KBM-7 (cell line): ENCODE measurements around the gene OTUB1.
"Not testable (repeated sequence)": the region's sequence is repeated elsewhere in the genome, so short reads cannot be mapped to it uniquely, and the experiment has no call there.

Experiments used
- DNase-seq: peaks from one replicate; pipeline ENCODE4 v3.0.0-alpha.2; 2015
- in situ Hi-C: fragments of 300-500 bp; cut with MboI; formaldehyde crosslinking; loops from 2 replicates; pipeline ENCODE4 v1.14.3; 2020; ENCODE audit warnings: low sequenced_read_pairs, low pct_unique_long_range_greater_than_20kb, mixed read lengths

Gene OTUB1

GRCh38 chr11:63970902-63971301, 15.3 kb upstream of the OTUB1 start:
- no peak for DNase-seq
- in situ Hi-C loops = no loop called here

GRCh38 chr11:63973912-63974258, 12.4 kb upstream of the OTUB1 start:
- DNase-seq, in situ Hi-C loops: not testable (repeated sequence)

DNA sequence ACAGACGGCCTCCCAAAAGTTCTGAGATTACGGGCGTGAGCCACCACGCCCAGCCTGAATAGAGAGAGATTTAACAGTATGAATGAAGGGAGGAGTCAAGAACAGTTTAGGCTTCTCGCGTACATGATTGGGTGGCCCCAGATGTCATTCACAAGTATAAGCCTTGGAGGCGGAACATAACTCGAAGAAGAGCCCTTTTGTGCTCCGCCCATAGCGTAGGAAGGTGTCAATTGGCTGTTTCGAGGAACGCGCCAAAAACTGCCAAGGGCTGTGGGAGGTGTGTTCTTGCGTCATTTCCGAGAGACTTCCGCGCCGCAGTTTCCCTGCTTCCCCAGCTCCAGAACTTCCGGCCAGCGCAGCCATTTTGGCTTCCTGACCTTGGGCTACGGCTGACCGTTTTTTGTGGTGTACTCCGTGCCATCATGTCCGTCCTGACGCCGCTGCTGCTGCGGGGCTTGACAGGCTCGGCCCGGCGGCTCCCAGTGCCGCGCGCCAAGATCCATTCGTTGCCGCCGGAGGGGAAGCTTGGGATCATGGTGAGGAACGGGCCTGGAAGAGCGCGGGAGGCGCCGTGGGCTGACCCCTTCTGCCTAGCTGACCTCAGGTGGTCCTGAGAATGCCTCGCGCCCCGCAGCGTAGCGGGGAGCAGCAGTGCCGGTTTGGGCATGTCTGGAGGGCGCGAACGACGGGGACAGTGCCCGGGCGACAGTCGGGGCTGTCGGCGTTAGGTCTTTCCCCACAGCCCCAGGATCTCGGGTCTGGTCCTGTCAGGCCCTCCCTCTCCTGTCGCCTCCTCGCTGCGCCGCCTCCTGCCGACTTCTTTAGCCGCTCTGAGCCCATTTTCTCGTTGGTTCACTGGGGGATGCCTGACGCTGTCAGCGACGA, 11.7 kb upstream of the OTUB1 start, which contains the start of gene COX8A:
COX8A (plus strand) TSS at position 362 of the 885 bp plus-strand sequence; CDS start at position 423, 61 bp downstream.
- in situ Hi-C loops = no loop called here
- DNase-seq = peak; percentile 100

DNA sequence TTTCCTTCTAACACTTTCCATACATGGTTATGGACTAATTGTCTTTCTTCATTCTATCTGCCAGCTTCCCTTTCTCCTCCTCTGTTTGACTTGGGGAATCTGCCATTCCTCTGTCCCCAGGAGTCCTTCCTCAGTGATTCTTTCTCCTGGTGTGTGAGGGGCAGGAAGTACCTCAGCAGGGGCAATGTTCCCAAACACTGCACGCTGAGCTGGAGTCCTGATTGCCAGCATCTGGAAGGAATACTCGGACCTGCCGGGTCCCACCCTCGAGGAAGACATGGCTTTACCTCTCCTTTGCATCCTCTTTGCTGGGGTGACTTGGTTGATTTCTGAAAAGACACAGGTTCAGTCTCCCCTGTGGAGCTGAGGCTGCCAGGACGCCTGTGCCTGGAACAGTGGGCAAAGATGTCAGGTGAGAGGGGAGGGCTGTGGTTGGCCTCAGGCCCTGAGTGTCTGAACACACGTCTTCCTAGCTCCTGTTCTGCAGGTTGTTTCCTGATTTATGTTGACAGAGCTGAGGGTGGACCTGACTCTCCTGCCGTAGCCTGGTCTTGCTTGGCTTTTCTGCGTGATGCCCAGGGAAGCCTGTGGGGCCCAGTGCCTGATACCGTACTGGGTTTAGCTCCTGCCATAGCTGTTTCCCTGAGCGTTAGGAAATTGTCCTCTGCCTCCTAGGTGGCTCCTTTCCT, 7.5 kb upstream of the OTUB1 start:
- DNase-seq = no peak
- in situ Hi-C loops = no loop called here

DNA sequence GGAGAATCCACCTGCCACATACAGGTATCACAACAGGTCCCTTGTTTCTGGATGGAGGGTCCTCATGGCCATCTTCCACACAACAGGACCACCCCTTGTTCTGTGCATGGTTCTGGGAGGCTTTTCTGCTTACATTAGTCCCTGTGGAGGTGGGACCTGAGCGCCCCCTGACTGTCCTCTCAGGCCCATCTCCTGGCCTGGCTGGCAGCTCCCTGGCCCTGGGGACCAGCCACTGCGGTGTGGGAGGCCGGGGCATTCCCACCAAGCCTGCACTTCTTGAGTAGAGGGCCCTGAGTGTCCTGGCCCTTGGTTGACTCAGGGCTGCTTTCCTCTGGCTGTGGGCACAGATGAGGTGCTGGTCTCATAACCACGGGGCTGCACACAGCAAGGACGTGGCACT, 6.8 kb upstream of the OTUB1 start:
- DNase-seq = no peak
- in situ Hi-C loops = no loop called here

GRCh38 chr11:63985812-63986155, 454 bp upstream of the OTUB1 start:
- DNase-seq = no peak

DNA sequence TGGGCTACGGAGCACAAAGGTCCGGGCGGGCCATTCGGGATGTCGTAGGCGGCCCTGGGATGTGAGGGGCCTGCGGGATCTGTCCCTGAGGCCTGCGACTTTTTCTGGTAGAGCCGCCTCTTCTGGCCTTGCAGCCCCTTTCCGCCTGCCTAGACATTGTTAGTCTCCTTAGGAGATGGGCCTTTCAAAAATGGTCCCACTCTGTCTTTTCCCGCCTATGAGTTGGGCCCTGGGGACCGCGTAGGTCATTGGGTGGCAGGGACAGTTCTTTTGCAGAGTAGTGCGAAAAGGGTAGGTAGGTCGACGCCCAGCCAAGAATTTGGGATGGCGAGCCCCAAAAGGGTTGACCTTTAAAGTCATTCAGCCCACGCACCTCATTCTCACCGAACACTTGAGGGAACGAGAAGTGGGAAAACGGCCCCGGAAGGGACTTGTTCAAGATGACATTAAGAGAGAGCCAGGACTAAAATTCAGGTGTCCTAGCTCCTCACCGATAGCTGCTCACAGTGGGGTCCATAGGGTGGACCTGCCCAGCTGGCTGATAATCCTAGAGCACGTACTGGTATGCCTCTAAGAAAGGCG, 785 bp downstream of the OTUB1 start:
- in situ Hi-C loops = no loop called here
- no peak for DNase-seq

More at GRCh38 chr11:63985812-63986155, 454 bp upstream of the OTUB1 start:
- in situ Hi-C loops = no loop called here

DNA sequence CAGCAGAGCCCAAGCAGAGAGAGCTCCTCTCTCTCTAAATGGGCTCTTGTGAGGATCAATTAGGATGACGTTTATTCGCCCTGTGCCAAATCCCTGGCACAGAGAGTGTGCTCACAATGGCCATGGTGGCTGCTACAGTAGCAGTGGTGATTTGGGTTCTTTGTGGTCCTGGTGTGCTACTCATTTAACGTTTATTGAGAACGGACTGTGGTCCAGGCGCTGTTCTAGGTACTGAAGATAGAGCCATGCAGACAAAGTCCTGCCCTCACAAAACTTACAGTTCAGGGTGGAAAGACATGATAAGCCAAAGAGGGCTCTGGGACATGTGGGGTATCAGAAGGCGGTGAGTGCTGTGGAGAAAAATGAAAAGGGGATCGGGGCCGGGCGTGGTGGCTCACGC, 5.3 kb downstream of the OTUB1 start:
- in situ Hi-C loops = no loop called here
- no peak for DNase-seq

GRCh38 chr11:63993100-63993499, 6.9 kb downstream of the OTUB1 start:
- in situ Hi-C loops = no loop called here
- no peak for DNase-seq

GRCh38 chr11:63993993-63994392, 7.8 kb downstream of the OTUB1 start:
- DNase-seq = no peak
- in situ Hi-C loops = no loop called here

GRCh38 chr11:63996512-63996911, 10.3 kb downstream of the OTUB1 start:
- DNase-seq = no peak
- in situ Hi-C loops = no loop called here

- no peak for DNase-seq
- in situ Hi-C loops = no loop called here
Observed at GRCh38 chr11:63997104-63997700, 11.0 kb downstream of the OTUB1 start.

DNA sequence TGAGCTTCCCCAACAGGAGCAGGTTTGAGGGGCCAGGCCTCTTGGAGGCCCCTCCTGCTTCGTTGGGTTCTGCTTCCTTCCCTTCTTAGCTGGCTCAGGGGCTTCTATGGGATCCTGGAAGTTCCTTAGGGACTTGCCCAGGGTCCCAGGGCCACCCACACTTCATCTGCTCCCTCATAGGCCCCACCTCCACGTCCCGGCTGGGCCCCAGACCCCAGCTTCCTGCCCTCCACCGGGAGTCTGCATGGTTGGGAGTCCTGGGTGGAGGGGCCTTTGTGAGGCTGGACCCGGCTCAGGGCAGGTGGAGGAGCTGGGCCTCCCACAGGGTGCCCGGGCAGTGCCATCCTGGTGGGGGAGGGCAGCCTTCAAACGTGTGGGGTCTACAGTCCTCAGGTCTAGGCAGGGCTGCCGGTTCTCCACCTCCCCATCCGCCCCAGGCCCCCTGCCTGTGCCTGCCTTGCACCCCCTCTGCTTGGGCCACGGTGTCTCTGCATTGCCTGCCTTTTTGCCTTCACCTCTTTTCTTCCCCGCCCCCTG, 11.6 kb downstream of the OTUB1 start:
- in situ Hi-C loops = no loop called here
- no peak for DNase-seq

- DNase-seq = no peak
- in situ Hi-C loops = no loop called here
Observed at GRCh38 chr11:63998558-63999348, 12.5 kb downstream of the OTUB1 start.

DNA sequence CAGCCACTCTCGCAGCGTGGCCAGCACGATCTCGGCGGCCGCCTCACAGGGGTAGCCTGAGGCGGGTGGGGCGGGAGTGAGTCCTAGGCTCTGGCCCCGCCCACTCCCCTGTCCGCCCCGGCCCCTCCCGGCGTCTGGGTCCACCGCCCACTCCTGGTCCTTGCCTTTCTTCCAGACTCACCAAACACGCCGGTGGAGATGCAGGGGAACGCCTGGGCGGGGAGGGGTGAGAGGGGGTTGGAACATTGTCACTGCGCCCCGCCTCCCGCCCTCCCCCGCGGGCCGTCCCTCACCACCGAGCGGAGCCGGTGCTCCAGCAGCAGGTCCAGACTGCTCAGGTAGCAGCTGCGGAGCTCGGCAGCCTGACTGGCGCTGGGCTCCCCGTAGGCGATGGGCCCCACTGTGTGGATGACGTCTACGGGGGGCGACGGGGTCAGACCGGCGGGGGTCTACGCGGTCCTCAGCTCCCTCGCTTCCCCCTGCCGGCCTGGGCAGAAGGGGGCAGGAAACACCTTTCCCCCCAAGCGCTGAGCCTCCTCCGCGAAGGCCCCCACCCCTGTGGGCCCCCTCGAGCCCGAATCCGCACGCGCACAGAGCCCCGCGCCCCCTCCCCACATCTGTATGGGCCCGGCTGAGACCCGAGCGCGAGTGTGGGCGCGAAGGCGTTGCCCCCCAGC, 13.2 kb downstream of the OTUB1 start:
- DNase-seq = no peak
- in situ Hi-C loops = no loop called here

GRCh38 chr11:64000026-64000739, 13.9 kb downstream of the OTUB1 start:
- DNase-seq = no peak
- in situ Hi-C loops = no loop called here

DNA sequence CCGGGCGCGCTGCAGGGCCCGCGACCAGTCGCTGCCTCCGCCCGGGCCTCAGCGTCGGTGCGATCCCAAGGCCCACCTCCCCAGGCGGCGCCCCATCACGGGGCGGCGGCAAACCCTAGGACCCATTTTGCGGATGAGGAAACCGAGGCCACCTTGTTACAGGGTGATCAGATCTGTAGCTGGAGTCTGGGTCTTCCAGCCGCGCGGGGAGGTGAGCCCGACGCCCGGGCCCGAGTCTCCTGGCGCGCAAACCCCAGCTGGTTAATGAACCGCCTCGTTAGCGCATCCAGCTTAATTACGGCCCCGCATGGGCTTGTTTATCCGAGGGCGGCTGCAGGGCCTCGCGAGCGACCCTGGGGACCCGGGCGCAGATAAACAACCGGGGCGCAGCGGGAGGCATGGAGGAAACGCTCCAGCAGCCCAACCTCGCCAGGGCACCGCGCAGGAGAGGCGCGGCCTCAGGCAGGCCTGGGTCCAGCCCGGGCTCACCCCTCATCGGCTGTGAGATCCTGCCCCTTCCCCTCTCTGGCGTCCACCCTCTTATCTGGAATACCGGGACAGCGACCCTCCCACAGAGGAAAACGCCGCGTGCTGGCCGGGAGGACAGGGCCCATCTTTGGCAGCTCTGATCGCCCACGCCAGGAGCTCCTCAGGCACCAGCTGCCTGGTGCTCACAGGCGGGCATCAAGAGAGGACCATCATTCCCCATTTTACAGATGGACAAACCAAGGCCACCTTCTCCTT, 14.7 kb downstream of the OTUB1 start:
- no peak for DNase-seq
- in situ Hi-C loops = no loop called here
